Coronary artery (tissue), 2 donors: ENCODE results near the gene PLXNA4.
A peak's percentile ranks its signal among the peaks of the same experiment; 100 is the strongest.

ENCODE experiments used
- DNase-seq: peaks from one replicate; pipeline ENCODE4 v3.0.0-alpha.2; 2017; ENCODE audit warnings: low spot score
- H3K27ac ChIP-seq, 2 donors: fragments of 200-600 bp; sonication (generic); one replicate each; pipeline ENCODE4 v1.5.1; 2016 to 2019
- H3K4me3 ChIP-seq: fragments of 200-600 bp; sonication (generic); 2 replicates; pipeline ENCODE4 v1.5.1; 2016; ENCODE audit warnings: mild to moderate bottlenecking, moderate library complexity
- CTCF ChIP-seq: fragments of 200-600 bp; sonication (generic); IDR thresholded peaks from one replicate; pipeline ENCODE4 v1.5.1; 2019; ENCODE audit warnings: antibody characterized with exemption

PLXNA4 gene

DNA sequence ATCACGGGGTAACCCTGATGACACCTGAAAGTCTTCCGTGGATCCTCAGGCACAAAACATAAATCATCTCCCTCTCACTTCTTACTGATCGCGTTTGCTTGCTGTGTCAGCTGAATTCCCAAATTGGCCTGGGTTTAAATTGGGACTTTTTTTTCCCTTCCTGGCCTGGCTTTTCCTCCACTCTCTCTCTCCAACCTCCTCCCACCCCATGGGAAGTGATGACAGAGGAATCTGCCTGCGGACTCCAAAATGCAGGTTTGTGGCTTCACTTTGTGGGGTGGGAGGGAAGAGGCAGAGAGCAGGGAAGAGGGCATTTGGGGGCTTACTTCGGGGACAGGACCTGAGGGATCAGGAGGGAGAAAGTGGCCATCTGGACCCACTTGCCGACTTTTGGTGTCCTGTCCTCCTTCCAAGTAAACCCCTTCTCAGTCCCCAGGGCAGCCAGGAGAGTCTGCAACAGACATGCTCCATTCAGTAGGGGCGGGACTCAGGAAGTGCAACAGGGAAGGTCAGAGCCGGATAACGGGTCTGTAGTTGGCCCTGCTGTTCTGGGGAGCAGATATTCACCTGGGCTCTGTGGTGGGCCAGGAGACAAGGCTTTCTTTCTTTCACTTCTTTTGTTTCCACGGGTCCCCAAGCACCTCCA, 172.7 kb downstream of the PLXNA4 start:
- DNase-seq = no peak
- TF ChIP-seq CTCF = no peak

GRCh38 chr7:132402751-132403245, 173.5 kb downstream of the PLXNA4 start:
- Histone ChIP-seq H3K4me3 (peak overlapping the region; percentile 13), H3K27ac (peak overlapping the region in 1 of 2 donors; percentile 67)
- TF ChIP-seq CTCF = no peak
- no peak for DNase-seq

More for the DNA sequence above, 172.7 kb downstream of the PLXNA4 start:
- H3K4me3 ChIP-seq = peak overlapping the region; percentile 13
- peak overlapping the region in 1 of 2 donors; percentile 67 for H3K27ac ChIP-seq

- H3K27ac ChIP-seq = peak overlapping the region in 1 of 2 donors; percentile 67
- no peak for DNase-seq
- H3K4me3 ChIP-seq = no peak overlapping the region
- no peak for TF ChIP-seq CTCF
Measured at GRCh38 chr7:132402096-132402495, 174.2 kb downstream of the PLXNA4 start.

- TF ChIP-seq CTCF = no peak
- Histone ChIP-seq H3K4me3 (no peak overlapping the region), H3K27ac (peak overlapping the region in 1 of 2 donors; percentile 63)
- no peak for DNase-seq
Measured at GRCh38 chr7:132400561-132401142, 175.6 kb downstream of the PLXNA4 start.

- H3K27ac ChIP-seq = no peak overlapping the region
Measured at GRCh38 chr7:132399367-132399766, 176.9 kb downstream of the PLXNA4 start.

GRCh38 chr7:132398253-132398925, 177.9 kb downstream of the PLXNA4 start:
- DNase-seq = no peak
- TF ChIP-seq CTCF = no peak
- no peak overlapping the region for H3K4me3 ChIP-seq
- no peak overlapping the region for H3K27ac ChIP-seq

More at GRCh38 chr7:132399367-132399766, 176.9 kb downstream of the PLXNA4 start:
- no peak for DNase-seq
- no peak overlapping the region for H3K4me3 ChIP-seq
- TF ChIP-seq CTCF = no peak
